IMR-90 (cell line): ENCODE data around the gene PDZD7. TPM values are rescaled to one million over a fixed set of nuclear protein-coding genes. Genes with fewer than 3 reads are reported as not detected.

Source experiments
- ATAC-seq: fragments of 200-7000 bp; cut with Tn5 transposase; 2 replicates; pipeline ENCODE4 v1.9.1; 2020; ENCODE audit warnings: low read depth, mild to moderate bottlenecking, moderate library complexity
- BruUV-seq: library from RNA; stranded (reverse); fragments of 400-500 nt; replicated peaks from 2 replicates; lab custom pipeline; 2021; lab: Mats Ljungman, UMichigan
- CTCF ChIA-PET: fragments of 300-600 bp; formaldehyde crosslinking; extraction: SDS; loops from one replicate; lab custom pipeline; 2021; ENCODE audit warnings: antibody characterized with exemption; lab: Yijun Ruan, JAX
- POLR2A ChIA-PET: fragments of 300-600 bp; sonication (Branson Sonifier 250); formaldehyde crosslinking; loops from one replicate; lab custom pipeline; 2022; ENCODE audit warnings: antibody characterized with exemption; ENCODE audit not compliant: unreplicated experiment; lab: Charles Lee
- DNase-seq: peaks from one replicate; pipeline ENCODE4 v3.0.0; 2013
- H2AFZ ChIP-seq: replicated peaks from 2 replicates; pipeline ENCODE3; 2013; ENCODE audit warnings: low read length, mild to moderate bottlenecking; ENCODE audit not compliant: poor library complexity
- H2AK5ac ChIP-seq: 2 replicates; pipeline ENCODE4 v1.6.1; 2013; ENCODE audit warnings: low read depth, low read length, inconsistent platforms
- H2AK9ac ChIP-seq: replicated peaks from 2 replicates; pipeline ENCODE3; 2013; ENCODE audit warnings: mild to moderate bottlenecking, low read depth, low read length, moderate library complexity; ENCODE audit not compliant: poor library complexity
- H2BK120ac ChIP-seq: 2 replicates; pipeline ENCODE4 v1.6.1; 2013; ENCODE audit warnings: low read depth, low read length, inconsistent platforms
- H2BK15ac ChIP-seq: 3 replicates; pipeline ENCODE4 v1.6.1; 2013; ENCODE audit warnings: low read depth, low read length, inconsistent platforms
- H2BK20ac ChIP-seq: 2 replicates; pipeline ENCODE4 v1.6.1; 2013; ENCODE audit warnings: low read depth, mild to moderate bottlenecking, inconsistent platforms, low read length, moderate library complexity
- H2BK5ac ChIP-seq: 2 replicates; pipeline ENCODE4 v1.6.1; 2013; ENCODE audit warnings: mild to moderate bottlenecking, low read depth, low read length, inconsistent platforms; ENCODE audit not compliant: poor library complexity, severe bottlenecking
- H3K14ac ChIP-seq: replicated peaks from 2 replicates; pipeline ENCODE4 v1.6.1; 2013; ENCODE audit warnings: low read depth, low read length, inconsistent platforms
- H3K18ac ChIP-seq: 2 replicates; pipeline ENCODE4 v1.6.1; 2013; ENCODE audit warnings: low read depth, low read length, control low read depth
- H3K23ac ChIP-seq: 2 replicates; pipeline ENCODE4 v1.6.1; 2013; ENCODE audit warnings: low read depth, low read length, inconsistent platforms
- H3K27ac ChIP-seq: 2 replicates; pipeline ENCODE4 v1.5.1; 2013; ENCODE audit warnings: mild to moderate bottlenecking, control low read depth, low read length; ENCODE audit not compliant: insufficient read depth
- H3K27me3 ChIP-seq: 2 replicates; pipeline ENCODE4 v1.6.1; 2013; ENCODE audit warnings: low read length; ENCODE audit not compliant: control insufficient read depth, insufficient read depth
- H3K36me3 ChIP-seq: 2 replicates; pipeline ENCODE4 v1.6.1; 2013; ENCODE audit warnings: low read length, mixed read lengths; ENCODE audit not compliant: control insufficient read depth, insufficient read depth
- H3K4ac ChIP-seq: 2 replicates; pipeline ENCODE4 v1.6.1; 2013; ENCODE audit warnings: low read depth, low read length, inconsistent platforms
- H3K4me1 ChIP-seq: 2 replicates; pipeline ENCODE4 v1.6.1; 2013; ENCODE audit warnings: low read length, mixed read lengths; ENCODE audit not compliant: control insufficient read depth, insufficient read depth
- H3K4me2 ChIP-seq: 2 replicates; pipeline ENCODE4 v1.6.1; 2013; ENCODE audit warnings: low read depth, mild to moderate bottlenecking, control low read depth, low read length, moderate library complexity
- H3K4me3 ChIP-seq: 2 replicates; pipeline ENCODE4 v1.5.1; 2013; ENCODE audit warnings: low read depth, mild to moderate bottlenecking, control low read depth, low read length, moderate library complexity; ENCODE audit not compliant: insufficient read depth
- H3K56ac ChIP-seq: 2 replicates; pipeline ENCODE4 v1.6.1; 2013; ENCODE audit warnings: low read length, inconsistent platforms; ENCODE audit not compliant: insufficient read depth; ENCODE audit errors: extremely low read depth
- H3K79me1 ChIP-seq, 2 experiments: 2 replicates each; pipeline ENCODE4 v1.6.1; 2013; ENCODE audit warnings: low read length in 2 of 2, inconsistent platforms in 1 of 2, low read depth in 1 of 2
- H3K9ac ChIP-seq: 2 replicates; pipeline ENCODE4 v1.6.1; 2013; ENCODE audit warnings: low read depth, low read length, control low read depth
- H3K9me1 ChIP-seq: 2 replicates; pipeline ENCODE4 v1.6.1; 2013; ENCODE audit warnings: low read length, inconsistent platforms; ENCODE audit not compliant: insufficient read depth
- H3K9me3 ChIP-seq: 2 replicates; pipeline ENCODE4 v1.6.1; 2013; ENCODE audit warnings: low read length; ENCODE audit not compliant: control insufficient read depth, insufficient read depth
- H4K20me1 ChIP-seq: 2 replicates; pipeline ENCODE4 v1.6.1; 2013; ENCODE audit warnings: low read length, inconsistent platforms; ENCODE audit not compliant: insufficient read depth
- H4K5ac ChIP-seq: 2 replicates; pipeline ENCODE4 v1.6.1; 2013; ENCODE audit warnings: mild to moderate bottlenecking, low read depth, low read length, control low read depth
- H4K8ac ChIP-seq, 2 experiments: 2 replicates each; pipeline ENCODE4 v1.6.1; 2013; ENCODE audit warnings: low read depth in 2 of 2, low read length in 2 of 2, control low read depth in 1 of 2, inconsistent platforms in 1 of 2
- H4K91ac ChIP-seq: 2 replicates; pipeline ENCODE4 v1.6.1; 2013; ENCODE audit warnings: low read depth, low read length, inconsistent platforms; ENCODE audit not compliant: insufficient read depth
- BHLHE40 ChIP-seq: fragments of 150-350 bp; IDR thresholded peaks from 2 replicates; pipeline ENCODE4 v1.6.1; 2016; ENCODE audit warnings: mild to moderate bottlenecking, low read depth, low read length
- WGBS, 2 experiments: methylation state at CpG; one replicate each; pipeline versions ENCODE4 v1.1.5 to v1.1.7; 2013; ENCODE audit warnings: missing lambda C conversion rate in 2 of 2; ENCODE audit not compliant: insufficient read length in 1 of 2; ENCODE audit errors: extremely low coverage in 2 of 2; 5-methylcytosine and 5-hydroxymethylcytosine counted together
- dilution Hi-C: fragments of 300-500 bp; cut with HindIII; formaldehyde crosslinking; loops from one replicate; pipeline ENCODE4 v1.14.3; 2018; ENCODE audit warnings: low sequenced_read_pairs; ENCODE audit not compliant: unreplicated experiment
- in situ Hi-C: fragments of 300-500 bp; cut with MboI; formaldehyde crosslinking; loops from 3 replicates; pipeline ENCODE4 v1.14.3; 2019; ENCODE audit warnings: low sequenced_read_pairs, inconsistent platforms, mixed read lengths
- intact Hi-C: fragments of 100-400 bp; cut with micrococcal nuclease; formaldehyde crosslinking; loops from 2 replicates; pipeline ENCODE4 v1.10.0; 2022
- polyA plus RNA-seq, 3 experiments: library from polyadenylated mRNA; depleted of rRNA; stranded (reverse); fragments of >200 nt; gene quantifications; 2 replicates each; pipeline ENCODE4 v1.2.3, GENCODE V29; 2012; ENCODE audit warnings: low replicate concordance in 1 of 3
- total RNA-seq: library from RNA; depleted of rRNA; stranded (reverse); fragments of >200 nt; gene quantifications from 2 replicates; pipeline ENCODE4 v1.2.3, GENCODE V29; 2012
- TF ChIP-seq, protein P1 (sequence below): fragments of 150-350 bp; IDR thresholded peaks from 2 replicates; pipeline ENCODE4 v1.6.1; 2017; ENCODE audit warnings: mild to moderate bottlenecking, antibody characterized with exemption, low read length, low read depth

Gene PDZD7
- total and polyA plus RNA-seq, 2 of the 4 experiments (the other 2 are of a cell fraction): 0.90 to 1.5 TPM

DNA sequence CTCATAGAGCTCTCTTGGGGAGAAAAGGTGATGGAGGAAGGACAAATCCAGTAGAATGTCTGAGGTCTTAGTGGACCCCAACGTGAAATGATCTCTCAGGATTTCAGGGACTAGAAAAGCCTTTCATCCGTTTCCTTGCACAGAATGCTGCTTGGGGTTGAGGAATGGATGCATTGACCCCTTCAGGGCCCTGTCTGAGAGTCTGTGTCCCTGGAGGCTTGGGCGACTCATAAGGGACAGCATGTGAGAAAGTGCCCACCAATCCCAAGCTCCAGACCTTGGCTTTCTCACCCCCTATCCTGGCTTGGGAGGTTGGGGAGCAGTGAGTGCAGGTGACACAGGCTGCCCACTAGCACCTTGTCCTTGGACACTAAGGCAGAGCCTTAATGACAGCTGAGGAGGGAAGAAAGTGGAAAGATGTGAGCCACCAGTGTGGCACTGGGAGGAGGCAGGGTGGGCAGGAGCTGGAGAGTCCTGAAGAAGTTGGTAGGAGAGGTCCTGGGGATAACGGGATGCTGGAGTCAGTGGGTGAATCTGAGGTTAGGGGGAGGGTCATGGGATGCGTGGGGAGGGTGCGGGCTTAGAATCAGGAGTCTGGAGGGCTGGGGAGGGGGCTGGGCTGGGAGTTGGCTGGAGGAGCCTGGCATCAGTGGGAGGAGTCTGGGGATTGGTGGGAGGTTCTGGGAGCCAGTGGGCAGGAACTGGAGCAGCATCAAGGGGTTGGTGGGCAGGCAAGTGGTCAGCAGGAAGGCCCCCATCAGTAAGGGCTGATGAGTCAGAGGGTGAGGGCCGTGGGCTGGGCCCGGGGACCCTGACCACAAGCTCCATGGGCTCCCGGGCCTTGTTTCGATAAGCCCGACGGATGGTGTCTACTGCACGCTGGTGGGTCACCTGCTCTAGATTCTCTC is 22.8 kb downstream of the PDZD7 start:
- in situ Hi-C loops: no loop called here
- ChIA-PET CTCF (interaction anchor here (0.6 to 1.5 kb wide), 4 partner anchors 10 to 84 kb away, joined by 4 to 5 read pairs (median 4); partner anchors contain the start of genes PDZD7 and SFXN3), POLR2A (interaction anchor here (0.6 to 1.0 kb wide), 2 partner anchors 9 to 1115 kb away, joined by 4 to 5 read pairs; partner anchors contain the start of gene LZTS2)
- peak overlapping the region; percentile 65 for H3K4ac ChIP-seq
- peak overlapping the region; percentile 87 for H3K18ac ChIP-seq
- no peak overlapping the region for H3K4me3 ChIP-seq
- H3K27ac ChIP-seq: peak overlapping the region; percentile 73
- no TSS peak for BruUV-seq
- H2AK5ac ChIP-seq: peak overlapping the region; percentile 98
- peak overlapping the region; percentile 77 for H4K91ac ChIP-seq
- peaks cover 18 to 54% of the 10 kb centered on the region in 2 experiments; a peak in 3 of 4 replicates for H3K79me1 ChIP-seq
- H3K23ac ChIP-seq: peak overlapping the region; percentile 33
- peaks cover 20% of the 10 kb centered on the region for H3K9me1 ChIP-seq
- DNase-seq (no peak), ATAC-seq (peak; percentile 2; the same call in 1 of the 2 replicates)
- H3K27me3 ChIP-seq: no peaks in the 10 kb centered on the region
- H2BK20ac ChIP-seq: peak overlapping the region; percentile 60
- H3K36me3 ChIP-seq: peaks cover 37% of the 10 kb centered on the region
- dilution Hi-C loops: no loop called here
- H3K9ac ChIP-seq: peak overlapping the region; percentile 21; the same call in 1 of the 2 replicates
- H2BK120ac ChIP-seq: peak overlapping the region; percentile 36
- peak overlapping the region in 1 of 2 experiments; percentile 71; a peak in 1 of 4 replicates for H4K8ac ChIP-seq
- H4K5ac ChIP-seq: peak overlapping the region; percentile 69
- 47% methylated on average over 4 of the region's 13 CpGs; no CpG with 5 or more reads in 1 of the 2 experiments for WGBS, 2 experiments
- H3K56ac ChIP-seq: peak overlapping the region; percentile 28; the same call in 1 of the 2 replicates
- peak overlapping the region; percentile 79 for H2BK5ac ChIP-seq
- peak overlapping the region; percentile 84 for H3K14ac ChIP-seq
- TF ChIP-seq, protein P1, sequence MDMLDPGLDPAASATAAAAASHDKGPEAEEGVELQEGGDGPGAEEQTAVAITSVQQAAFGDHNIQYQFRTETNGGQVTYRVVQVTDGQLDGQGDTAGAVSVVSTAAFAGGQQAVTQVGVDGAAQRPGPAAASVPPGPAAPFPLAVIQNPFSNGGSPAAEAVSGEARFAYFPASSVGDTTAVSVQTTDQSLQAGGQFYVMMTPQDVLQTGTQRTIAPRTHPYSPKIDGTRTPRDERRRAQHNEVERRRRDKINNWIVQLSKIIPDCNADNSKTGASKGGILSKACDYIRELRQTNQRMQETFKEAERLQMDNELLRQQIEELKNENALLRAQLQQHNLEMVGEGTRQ: 0 out of 2 replicates have a peak, but pooled peaks have one; percentile 5
- TF ChIP-seq BHLHE40: no peak
- intact Hi-C loops: no loop called here
- H4K20me1 ChIP-seq: peaks cover 46% of the 10 kb centered on the region
- H3K9me3 ChIP-seq: no peaks in the 10 kb centered on the region
- peak overlapping the region; percentile 4; the same call in 1 of the 3 replicates for H2BK15ac ChIP-seq
- peak overlapping the region; percentile 34 for H2AFZ ChIP-seq
- peaks cover 30% of the 10 kb centered on the region for H3K4me1 ChIP-seq
- H2AK9ac ChIP-seq: peak overlapping the region; percentile 76
- peak overlapping the region; percentile 35 for H3K4me2 ChIP-seq
